Lung microvascular endothelial cell (primary cell): ENCODE data around the gene LARGE2. TPM values are rescaled to one million over a fixed set of nuclear protein-coding genes. Genes with fewer than 3 reads are reported as not detected.

Source experiments
- DNase-seq, 2 donors: peaks; one replicate each; pipeline versions ENCODE4 v3.0.0 to v3.0.0-alpha.2; 2010; ENCODE audit warnings: low read depth in 2 of 2
- total RNA-seq: library from RNA; depleted of rRNA; stranded (reverse); fragments of >200 nt; gene quantifications from 2 replicates; pipeline ENCODE4 v1.2.1, GENCODE V29; 2014

The LARGE2 gene
- total RNA-seq, 1 donor from 2014 or later: not detected

- no peak for DNase-seq
Observed at GRCh38 chr11:45928535-45929215, 6.2 kb downstream of the LARGE2 start.

- no peak for DNase-seq
Observed at GRCh38 chr11:45929486-45930030, 7.1 kb downstream of the LARGE2 start.

GRCh38 chr11:45930031-45930794 lies 7.8 kb downstream of the LARGE2 start:
- DNase-seq: peak in 1 of 2 donors; percentile 63

GRCh38 chr11:45930951-45931570 lies 8.6 kb downstream of the LARGE2 start:
- no peak for DNase-seq

- no peak for DNase-seq
Observed at GRCh38 chr11:45931739-45932138, 9.3 kb downstream of the LARGE2 start.

GRCh38 chr11:45932217-45932616 lies 9.8 kb downstream of the LARGE2 start:
- DNase-seq: no peak

- DNase-seq: no peak
Observed at GRCh38 chr11:45933131-45933831, 10.8 kb downstream of the LARGE2 start.

GRCh38 chr11:45933846-45934579 lies 11.6 kb downstream of the LARGE2 start:
- DNase-seq: no peak

GRCh38 chr11:45934580-45935318 lies 12.3 kb downstream of the LARGE2 start:
- DNase-seq: no peak

GRCh38 chr11:45935349-45936064 lies 13.1 kb downstream of the LARGE2 start:
- no peak for DNase-seq

- DNase-seq: no peak
Observed at GRCh38 chr11:45936511-45937054, 14.1 kb downstream of the LARGE2 start.

- DNase-seq: no peak
Observed at GRCh38 chr11:45937916-45938315, 15.5 kb downstream of the LARGE2 start.

GRCh38 chr11:45939836-45940235 lies 17.4 kb downstream of the LARGE2 start:
- DNase-seq: peak; percentile 17 to 24

GRCh38 chr11:45941285-45941684 lies 18.8 kb downstream of the LARGE2 start:
- no peak for DNase-seq

GRCh38 chr11:45942381-45942780 lies 19.9 kb downstream of the LARGE2 start:
- DNase-seq: no peak

- no peak for DNase-seq
Observed at GRCh38 chr11:45945397-45945999, 23.0 kb downstream of the LARGE2 start.

- no peak for DNase-seq
Observed at GRCh38 chr11:45947885-45948284, 25.4 kb downstream of the LARGE2 start.

GRCh38 chr11:45948356-45948755 lies 25.9 kb downstream of the LARGE2 start:
- DNase-seq: no peak

- peak in 1 of 2 donors; percentile 33 for DNase-seq
Observed at GRCh38 chr11:45949992-45950407, 27.5 kb downstream of the LARGE2 start.
